ENCODE results near the gene ZNF90.
"Not testable (repeated sequence)": the region's sequence is repeated elsewhere in the genome, so short reads cannot be mapped to it uniquely, and the experiment has no call there.

Gene ZNF90

GRCh38 chr19:20103091-20103740 is 25.4 kb downstream of the ZNF90 start:
- no peak for DNase-seq

GRCh38 chr19:20107301-20107700 is 29.5 kb downstream of the ZNF90 start:
- DNase-seq: no peak

- DNase-seq: not testable (repeated sequence)
Measured at GRCh38 chr19:20118064-20118839, 40.5 kb downstream of the ZNF90 start.

- no peak for DNase-seq
Measured at GRCh38 chr19:20124879-20125278, 47.1 kb downstream of the ZNF90 start.

GRCh38 chr19:20132933-20133332 is 55.1 kb downstream of the ZNF90 start:
- not testable (repeated sequence) for DNase-seq

GRCh38 chr19:20137714-20138113 is 59.9 kb downstream of the ZNF90 start:
- not testable (repeated sequence) for DNase-seq

GRCh38 chr19:20151617-20152145 is 73.9 kb downstream of the ZNF90 start:
- DNase-seq: no peak

GRCh38 chr19:20152506-20152905 is 74.7 kb downstream of the ZNF90 start:
- DNase-seq: not testable (repeated sequence)

- DNase-seq: no peak
Measured at GRCh38 chr19:20153281-20153680, 75.5 kb downstream of the ZNF90 start.

GRCh38 chr19:20154636-20155035 is 76.8 kb downstream of the ZNF90 start:
- DNase-seq: no peak

- no peak for DNase-seq
Measured at GRCh38 chr19:20162821-20163220, 85.0 kb downstream of the ZNF90 start.

GRCh38 chr19:20164456-20164855 is 86.7 kb downstream of the ZNF90 start:
- no peak for DNase-seq

- no peak for DNase-seq
Measured at GRCh38 chr19:20165971-20166592, 88.3 kb downstream of the ZNF90 start.

GRCh38 chr19:20167020-20167644 is 89.3 kb downstream of the ZNF90 start, which contains the start of gene ZNF486:
Gene ZNF486 (plus strand): TSS chr19:20167214. CDS start chr19:20167331, 117 bp downstream.
- DNase-seq: peak; percentile 63 to 81 (median 74)

- DNase-seq: no peak
Measured at GRCh38 chr19:20167651-20168122, 89.9 kb downstream of the ZNF90 start.

Data from activated naive CD4-positive, alpha-beta T cell (primary cell).